Ectodermal cell (in vitro differentiated cells): ENCODE results near the gene MKI67.

Source experiments
- H3K27ac ChIP-seq: 2 replicates; pipeline ENCODE4 v1.7.0; 2013; ENCODE audit warnings: mild to moderate bottlenecking, low read depth, low read length; ENCODE audit not compliant: insufficient read depth, poor library complexity, severe bottlenecking
- H3K27me3 ChIP-seq: 2 replicates; pipeline ENCODE4 v1.7.0; 2013; ENCODE audit warnings: mild to moderate bottlenecking, low read length; ENCODE audit not compliant: insufficient read depth, control insufficient read depth, poor library complexity, severe bottlenecking
- H3K36me3 ChIP-seq: one replicate; pipeline ENCODE4 v1.7.0; 2013; ENCODE audit warnings: low read length; ENCODE audit not compliant: control insufficient read depth, insufficient read depth
- H3K4me1 ChIP-seq: one replicate; pipeline ENCODE4 v1.7.0; 2013; ENCODE audit warnings: low read length; ENCODE audit not compliant: control insufficient read depth, insufficient read depth
- H3K4me3 ChIP-seq: 2 replicates; pipeline ENCODE4 v1.7.0; 2013; ENCODE audit warnings: low read depth, low read length, control low read depth; ENCODE audit not compliant: insufficient read depth
- H3K9me3 ChIP-seq: 2 replicates; pipeline ENCODE4 v1.7.0; 2013; ENCODE audit warnings: mild to moderate bottlenecking, low read length, moderate library complexity; ENCODE audit not compliant: control insufficient read depth
- WGBS, 2 experiments: methylation state at CpG; one replicate each; pipeline ENCODE4 v1.1.7; 2013; ENCODE audit warnings: missing lambda C conversion rate in 2 of 2; 5-methylcytosine and 5-hydroxymethylcytosine counted together

The MKI67 gene

DNA sequence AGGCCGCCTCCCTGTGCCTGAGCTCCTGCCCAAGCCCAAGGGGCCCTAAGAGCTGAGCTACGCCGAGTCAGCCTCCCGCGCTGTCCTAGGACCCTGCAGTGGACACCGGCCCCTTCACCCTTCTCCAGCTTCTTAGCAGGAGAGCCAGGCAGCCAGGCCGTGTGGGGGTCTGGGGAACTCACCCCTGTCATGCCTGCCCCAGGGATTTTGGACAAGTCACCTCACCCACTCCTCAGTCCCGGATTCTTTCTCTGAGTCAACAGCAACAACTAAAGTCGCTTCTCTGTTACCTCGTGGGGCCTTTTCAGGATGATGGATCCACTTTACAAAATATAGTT, 79.3 kb downstream of the MKI67 start:
- Histone ChIP-seq H3K27ac (no peak overlapping the region), H3K27me3 (no peaks in the 10 kb centered on the region), H3K36me3 (no peaks in the 10 kb centered on the region), H3K4me1 (no peaks in the 10 kb centered on the region), H3K9me3 (no peaks in the 10 kb centered on the region), H3K4me3 (no peak overlapping the region)
- WGBS, 2 experiments, result 89 to 93% methylated on average over 10 of the region's 10 CpGs
